ENCODE measurements around the gene TNK1. TPM values are rescaled to one million over a fixed set of nuclear protein-coding genes. Genes with fewer than 3 reads are reported as not detected.

TNK1 gene
- total and polyA plus RNA-seq, 9 of the 15 experiments (the other 6 are each of a cell fraction or from before 2014, with no cell fraction given): 0.28 to 5.2 (median 2.1) TPM

- POLR2A ChIA-PET: interaction anchor here (0.6 to 1.3 kb wide), 4 partner anchors 80 to 436 kb away, joined by 3 to 4 read pairs (median 4); partner anchors contain the start of gene SENP3
- no peak for FAIRE-seq
- in situ Hi-C loops (cut with MboI): no loop called here
These were observed 25.4 kb downstream of the TNK1 start for GRCh38 chr17:7406235-7406825.

More at GRCh38 chr17:7406235-7406825, 25.4 kb downstream of the TNK1 start:
- WGBS (ENCODE audit: insufficient coverage, low coverage, missing lambda C conversion rate): 28% methylated on average over 2 of the region's 12 CpGs
- H3K9me3 ChIP-seq (replicated peaks; ENCODE audit: control insufficient read depth, insufficient read depth, low read depth, low read length): no peaks in the 10 kb centered on the region
- H3K4me2 ChIP-seq (ENCODE audit: insufficient read depth, low read length): no peak overlapping the region
- DNase-seq (ENCODE audit: extremely low read depth in 1 of 4, low spot score in 3 of 4) (no peak), ATAC-seq (no peak)
- no peak overlapping the region for H3K9ac ChIP-seq (ENCODE audit: insufficient read depth in 1 of 2, low read depth in 2 of 2, low read length in 2 of 2)
- H3K27me3 ChIP-seq (ENCODE audit: control insufficient read depth in 2 of 2, insufficient read depth in 2 of 2, low read length in 2 of 2): no peaks in the 10 kb centered on the region
- peaks cover 11 to 27% of the 10 kb centered on the region in 2 experiments; a peak in 3 of 5 replicates for H3K4me1 ChIP-seq (replicated peaks in 1 of 2; ENCODE audit: control insufficient read depth in 2 of 2, insufficient read depth in 2 of 2, low read length in 2 of 2)
- no peak overlapping the region for H2AFZ ChIP-seq (ENCODE audit: low read depth, low read length)
- intact Hi-C loops (cut with micrococcal nuclease): no loop called here
- H3K79me2 ChIP-seq (ENCODE audit: control insufficient read depth, insufficient read depth, low read length): peaks cover 8% of the 10 kb centered on the region; the same call in 2 of the 3 replicates
- no peak overlapping the region for H3K4me3 ChIP-seq
- TF ChIP-seq HEY1 (CRISPR knock-in tag; IDR thresholded peaks at IDR 0.05; ENCODE audit: borderline replicate concordance) (no peak), ZFP30 (CRISPR knock-in tag; IDR thresholded peaks at IDR 0.05; ENCODE audit: borderline replicate concordance) (no peak), MYC (IDR thresholded peaks at IDR 0.05; ENCODE audit: low read depth, low read length) (no peak), MYC (CRISPR knock-in tag; IDR thresholded peaks at IDR 0.05; ENCODE audit: borderline replicate concordance, low read depth) (no peak), GATAD2B (IDR thresholded peaks at IDR 0.05; ENCODE audit: borderline replicate concordance) (no peak), PRMT5 (CRISPR knock-in tag; IDR thresholded peaks at IDR 0.05) (no peak), SMARCA5 (IDR thresholded peaks at IDR 0.05) (no peak), POLR2H (tag; IDR thresholded peaks at IDR 0.05; ENCODE audit: low read depth) (no peak), MAFG (tag; conservative IDR thresholded peaks at IDR 0.05) (no peak), POLR3G (IDR thresholded peaks at IDR 0.05; ENCODE audit: extremely low read depth, insufficient read length, insufficient replicate concordance) (no peak), HBP1 (CRISPR knock-in tag; IDR thresholded peaks at IDR 0.05) (no peak), ZNF644 (tag; IDR thresholded peaks at IDR 0.05; ENCODE audit: low read depth) (no peak), ZNF165 (CRISPR knock-in tag; IDR thresholded peaks at IDR 0.05; ENCODE audit: borderline replicate concordance) (no peak)
- 0 out of 3 replicates have a peak, but pooled peaks cover 6% of the 10 kb centered on the region for H3K36me3 ChIP-seq (ENCODE audit: control insufficient read depth, insufficient read depth, low read length)
- BruUV-seq (replicated peaks): no TSS peak
- CTCF ChIA-PET (ENCODE audit: low intra/inter-chr PET ratio): no interaction called here
- H3K9me1 ChIP-seq (ENCODE audit: control insufficient read depth, insufficient read depth, low read length): no peaks in the 10 kb centered on the region
- H4K20me1 ChIP-seq (replicated peaks; ENCODE audit: control insufficient read depth, insufficient read depth, low read length): no peaks in the 10 kb centered on the region
- H3K27ac ChIP-seq (ENCODE audit: extremely low read depth, low read depth, low read length): no peak overlapping the region
